Stimulated activated CD4-positive, alpha-beta T cell treated with anti-CD3 and anti-CD28 coated beads, Interleukin-15, amount 100 ng/mL, for 1 hour (primary cell): ENCODE results near the gene STARD5.

Source experiments
- DNase-seq, 2 donors: peaks; one replicate each; pipeline ENCODE4 v3.0.0-alpha.2; 2020; ENCODE audit warnings: low read depth in 1 of 2, low spot score in 1 of 2

The STARD5 gene

GRCh38 chr15:81312790-81313543 is 11.0 kb downstream of the STARD5 start:
- DNase-seq, result no peak

- no peak for DNase-seq
Observed at GRCh38 chr15:81311752-81312464, 12.0 kb downstream of the STARD5 start.

- no peak for DNase-seq
Observed at GRCh38 chr15:81310480-81310879, 13.5 kb downstream of the STARD5 start.

- DNase-seq, result no peak
Observed at GRCh38 chr15:81309647-81310450, 14.1 kb downstream of the STARD5 start.

GRCh38 chr15:81308260-81308659 is 15.7 kb downstream of the STARD5 start:
- no peak for DNase-seq

- DNase-seq, result no peak
Observed at GRCh38 chr15:81304226-81304625, 19.7 kb downstream of the STARD5 start.

- DNase-seq, result no peak
Observed at GRCh38 chr15:81303244-81304225, 20.4 kb downstream of the STARD5 start.

- DNase-seq, result no peak
Observed at GRCh38 chr15:81302701-81303109, 21.2 kb downstream of the STARD5 start.

GRCh38 chr15:81301815-81302399 is 22.0 kb downstream of the STARD5 start:
- no peak for DNase-seq

GRCh38 chr15:81301385-81301784 is 22.6 kb downstream of the STARD5 start:
- no peak for DNase-seq

GRCh38 chr15:81299630-81300273 is 24.2 kb downstream of the STARD5 start:
- DNase-seq, result no peak

- DNase-seq, result no peak
Observed at GRCh38 chr15:81299156-81299555, 24.8 kb downstream of the STARD5 start.

- DNase-seq, result no peak
Observed at GRCh38 chr15:81298611-81299010, 25.3 kb downstream of the STARD5 start.

GRCh38 chr15:81297603-81298575 is 26.1 kb downstream of the STARD5 start:
- no peak for DNase-seq

GRCh38 chr15:81297147-81297572 is 26.8 kb downstream of the STARD5 start:
- DNase-seq, result no peak

GRCh38 chr15:81296673-81297072 is 27.3 kb downstream of the STARD5 start:
- DNase-seq, result peak in 1 of 2 donors; percentile 45

GRCh38 chr15:81296186-81296585 is 27.8 kb downstream of the STARD5 start:
- no peak for DNase-seq

- DNase-seq, result no peak
Observed at GRCh38 chr15:81295486-81296121, 28.3 kb downstream of the STARD5 start.
